Measurements from ENCODE around the gene ANKRD49. TPM values are rescaled to one million over a fixed set of nuclear protein-coding genes. Genes with fewer than 3 reads are reported as not detected.

The ANKRD49 gene
- total and polyA plus RNA-seq, 2 of the 8 experiments (the other 6 are each of a cell fraction or from before 2014, with no cell fraction given), result 7.4 to 12.2 TPM

DNA sequence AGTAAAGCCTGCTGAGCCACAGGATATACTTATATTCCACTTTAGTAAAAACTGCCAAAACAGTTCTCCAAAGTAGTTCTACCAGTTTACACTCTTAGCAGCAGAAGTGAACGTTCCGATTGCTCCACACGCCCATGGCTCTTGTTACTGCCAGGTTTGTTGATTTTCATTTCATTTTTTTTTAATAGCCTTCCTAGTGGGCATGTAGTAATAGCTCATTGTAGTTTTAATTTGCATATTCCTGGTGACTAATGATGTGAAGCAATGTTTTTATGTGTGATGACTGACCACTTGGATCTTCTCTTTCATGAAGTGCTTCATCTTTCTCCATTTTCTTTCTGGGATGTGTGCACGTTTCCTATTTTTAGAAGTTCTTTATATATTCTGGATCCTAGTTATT is 13.7 kb downstream of the ANKRD49 start (continued):
- TF ChIP-seq, protein P1, sequence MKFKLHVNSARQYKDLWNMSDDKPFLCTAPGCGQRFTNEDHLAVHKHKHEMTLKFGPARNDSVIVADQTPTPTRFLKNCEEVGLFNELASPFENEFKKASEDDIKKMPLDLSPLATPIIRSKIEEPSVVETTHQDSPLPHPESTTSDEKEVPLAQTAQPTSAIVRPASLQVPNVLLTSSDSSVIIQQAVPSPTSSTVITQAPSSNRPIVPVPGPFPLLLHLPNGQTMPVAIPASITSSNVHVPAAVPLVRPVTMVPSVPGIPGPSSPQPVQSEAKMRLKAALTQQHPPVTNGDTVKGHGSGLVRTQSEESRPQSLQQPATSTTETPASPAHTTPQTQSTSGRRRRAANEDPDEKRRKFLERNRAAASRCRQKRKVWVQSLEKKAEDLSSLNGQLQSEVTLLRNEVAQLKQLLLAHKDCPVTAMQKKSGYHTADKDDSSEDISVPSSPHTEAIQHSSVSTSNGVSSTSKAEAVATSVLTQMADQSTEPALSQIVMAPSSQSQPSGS (IDR thresholded peaks at IDR 0.05; ENCODE audit: low read length), result no peak
- no peak for TF ChIP-seq HDAC6 (IDR thresholded peaks at IDR 0.05; ENCODE audit: low read depth, low read length)
- no peak for TF ChIP-seq KDM1A (IDR thresholded peaks at IDR 0.05; ENCODE audit: borderline replicate concordance, low read length)

Measured in H1 (cell line).